Naive thymus-derived CD8-positive, alpha-beta T cell (primary cell): Measurements from ENCODE around the gene ABLIM2. TPM values are rescaled to one million over a fixed set of nuclear protein-coding genes. Genes with fewer than 3 reads are reported as not detected.

Experiments
- ATAC-seq, 2 donors: fragments of 150-1000 bp; cut with Tn5 transposase in 1 of 2; sonication (Bioruptor Pico), chemical (Tn5 transposase) in 1 of 2; 1 replicate in 1 of 2; 2 replicates in 1 of 2; pipeline ENCODE4 v1.10.0; 2021; ENCODE audit warnings: mild to moderate bottlenecking in 2 of 2, moderate library complexity in 2 of 2
- POLR2A ChIA-PET: fragments of 350-600 bp; sonication (Branson Sonifier 250); formaldehyde crosslinking; loops from one replicate; lab custom pipeline; 2021; ENCODE audit warnings: antibody characterized with exemption; lab: Charles Lee
- DNase-seq, 10 donors: peaks; one replicate each; pipeline versions ENCODE4 v3.0.0 to v3.0.0-alpha.2; 2020 to 2022
- H3K27ac Mint-ChIP-seq, 10 donors: one replicate each; pipeline ENCODE4 v1.8.0; 2020 to 2022; ENCODE audit warnings: mild to moderate bottlenecking in 10 of 10, mixed read lengths in 10 of 10, moderate library complexity in 4 of 10, inconsistent platforms in 1 of 10
- H3K27me3 Mint-ChIP-seq, 5 donors: one replicate each; pipeline ENCODE4 v1.8.0; 2021 to 2022; ENCODE audit warnings: mixed read lengths in 5 of 5
- H3K36me3 Mint-ChIP-seq, 3 donors: one replicate each; pipeline ENCODE4 v1.8.0; 2020 to 2022; ENCODE audit warnings: mixed read lengths in 3 of 3, mild to moderate bottlenecking in 2 of 3, inconsistent platforms in 1 of 3
- H3K4me1 Mint-ChIP-seq, 4 donors: one replicate each; pipeline ENCODE4 v1.8.0; 2021 to 2022; ENCODE audit warnings: mixed read lengths in 4 of 4
- H3K4me3 Mint-ChIP-seq, 10 donors: one replicate each; pipeline ENCODE4 v1.8.0; 2020 to 2022; ENCODE audit warnings: mild to moderate bottlenecking in 10 of 10, mixed read lengths in 10 of 10, moderate library complexity in 6 of 10, inconsistent platforms in 1 of 10
- H3K9me3 Mint-ChIP-seq, 9 donors: one replicate each; pipeline ENCODE4 v1.8.0; 2020 to 2022; ENCODE audit warnings: mixed read lengths in 9 of 9, mild to moderate bottlenecking in 3 of 9, inconsistent platforms in 1 of 9, moderate library complexity in 1 of 9
- polyA plus RNA-seq, 3 donors: library from polyadenylated mRNA; unstranded; fragments of 300-500 nt; fragmentation: Illumina TruSeq; gene quantifications; one replicate each; pipeline ENCODE4 v1.2.3, GENCODE V29; 2021
- total RNA-seq, 8 experiments: library from RNA in 2 of 8; stranded (reverse) in 2 of 8; gene quantifications; one replicate each; pipeline ENCODE4 v1.2.3 and lab custom pipeline; 2021 to 2026

Gene ABLIM2
- total and polyA plus RNA-seq, 5 experiments from 2014 or later: 0.47 to 4.9 (median 2.4) TPM

DNA sequence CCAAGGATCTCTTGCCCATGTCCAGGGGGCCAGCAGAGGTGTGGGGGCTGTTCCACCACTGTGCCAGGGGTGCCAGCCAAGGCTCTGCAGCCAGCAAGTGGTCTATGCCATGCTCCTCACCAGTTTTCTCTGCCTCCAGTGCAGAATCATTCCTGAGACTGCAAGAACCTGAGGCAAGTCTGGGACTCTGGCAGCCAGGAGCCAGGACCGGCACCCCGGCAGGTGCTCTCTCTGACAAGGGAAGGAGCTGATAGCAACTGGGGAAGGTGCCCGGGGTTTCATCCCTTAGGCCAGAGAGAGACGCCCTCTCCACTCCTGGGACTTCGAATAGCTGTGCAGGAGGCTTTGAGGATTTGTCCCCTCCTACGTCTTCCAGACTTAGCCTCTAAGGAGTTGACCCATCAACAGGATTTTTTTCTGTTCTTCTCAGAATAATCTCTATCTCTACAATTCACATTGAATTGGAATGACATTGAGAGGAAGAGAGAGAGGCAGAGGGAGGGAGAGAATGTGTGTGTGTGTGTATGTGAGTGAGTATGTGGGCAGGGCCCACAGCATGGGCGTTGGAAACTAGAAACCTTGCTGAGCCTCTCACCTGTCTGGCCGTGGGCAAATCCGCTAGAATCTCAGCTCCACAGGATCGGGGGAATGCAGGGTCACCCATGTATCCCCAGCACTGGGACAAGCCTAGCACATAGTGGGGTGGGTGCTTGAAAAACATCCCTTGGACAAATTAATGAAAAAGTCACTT is 144.5 kb downstream of the ABLIM2 start:
- H3K4me3 Mint-ChIP-seq: no peak overlapping the region
- DNase-seq: no peak
- peak overlapping the region in 1 of 10 donors; percentile 57 for H3K27ac Mint-ChIP-seq
- POLR2A ChIA-PET: no interaction called here
- H3K36me3 Mint-ChIP-seq: no peaks in the 10 kb centered on the region
- no peak for ATAC-seq
- peaks cover 0 to 8% (median 0%) of the 10 kb centered on the region in 5 donors for H3K27me3 Mint-ChIP-seq
- no peaks in the 10 kb centered on the region for H3K4me1 Mint-ChIP-seq
- no peaks in the 10 kb centered on the region for H3K9me3 Mint-ChIP-seq

DNA sequence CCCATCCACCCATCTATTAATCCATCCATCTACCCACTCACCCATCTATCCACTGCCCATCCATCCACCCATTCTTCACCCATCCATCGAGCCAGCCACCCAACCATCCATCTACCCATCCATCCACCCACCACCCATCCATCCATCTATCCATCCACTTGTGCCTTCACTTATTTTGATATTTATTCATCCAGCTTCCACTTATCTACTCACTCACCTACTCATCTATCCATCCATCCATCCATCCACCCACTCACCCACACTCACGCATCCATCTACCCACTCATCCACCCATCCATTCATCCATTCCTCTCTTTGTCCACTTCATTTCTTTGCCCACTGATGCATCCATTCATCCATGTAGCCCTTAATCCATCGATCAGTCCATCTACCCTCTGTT is 146.1 kb downstream of the ABLIM2 start:
- POLR2A ChIA-PET: no interaction called here
- H3K4me3 Mint-ChIP-seq: no peak overlapping the region
- H3K4me1 Mint-ChIP-seq: no peaks in the 10 kb centered on the region
- H3K27me3 Mint-ChIP-seq: peaks cover 0 to 8% (median 0%) of the 10 kb centered on the region in 5 donors
- no peak for DNase-seq
- no peak for ATAC-seq
- no peaks in the 10 kb centered on the region for H3K9me3 Mint-ChIP-seq
- no peaks in the 10 kb centered on the region for H3K36me3 Mint-ChIP-seq
- H3K27ac Mint-ChIP-seq: no peak overlapping the region

GRCh38 chr4:8010618-8011017 is 148.0 kb downstream of the ABLIM2 start:
- ATAC-seq (no peak), DNase-seq (no peak)
- Mint-ChIP-seq H3K36me3 (no peaks in the 10 kb centered on the region), H3K4me1 (no peaks in the 10 kb centered on the region), H3K4me3 (no peak overlapping the region), H3K27ac (no peak overlapping the region), H3K9me3 (no peaks in the 10 kb centered on the region), H3K27me3 (peaks cover 0 to 2% (median 0%) of the 10 kb centered on the region in 5 donors)
- POLR2A ChIA-PET: no interaction called here

GRCh38 chr4:8009710-8010511 is 148.7 kb downstream of the ABLIM2 start:
- Mint-ChIP-seq H3K4me3 (no peak overlapping the region), H3K9me3 (no peaks in the 10 kb centered on the region), H3K36me3 (no peaks in the 10 kb centered on the region), H3K27ac (peak overlapping the region in 1 of 10 donors; percentile 67), H3K27me3 (peaks cover 0 to 5% (median 0%) of the 10 kb centered on the region in 5 donors), H3K4me1 (no peaks in the 10 kb centered on the region)
- POLR2A ChIA-PET: no interaction called here
- ATAC-seq: no peak
- DNase-seq: no peak

GRCh38 chr4:8009097-8009496 is 149.5 kb downstream of the ABLIM2 start:
- Mint-ChIP-seq H3K36me3 (peaks cover 0 to 3% (median 0%) of the 10 kb centered on the region in 3 donors), H3K27me3 (peaks cover 0 to 5% (median 0%) of the 10 kb centered on the region in 5 donors), H3K4me1 (no peaks in the 10 kb centered on the region), H3K4me3 (no peak overlapping the region), H3K27ac (no peak overlapping the region), H3K9me3 (no peaks in the 10 kb centered on the region)
- POLR2A ChIA-PET: no interaction called here
- no peak for DNase-seq
- ATAC-seq: no peak

GRCh38 chr4:8008391-8008790 is 150.2 kb downstream of the ABLIM2 start:
- H3K36me3 Mint-ChIP-seq: peaks cover 0 to 3% (median 0%) of the 10 kb centered on the region in 3 donors
- no peak overlapping the region for H3K4me3 Mint-ChIP-seq
- H3K4me1 Mint-ChIP-seq: no peaks in the 10 kb centered on the region
- ATAC-seq (no peak), DNase-seq (no peak)
- H3K9me3 Mint-ChIP-seq: no peaks in the 10 kb centered on the region
- POLR2A ChIA-PET: no interaction called here
- H3K27ac Mint-ChIP-seq: no peak overlapping the region
- H3K27me3 Mint-ChIP-seq: peaks cover 0 to 5% (median 0%) of the 10 kb centered on the region in 5 donors

GRCh38 chr4:8007581-8007980 is 151.0 kb downstream of the ABLIM2 start:
- ATAC-seq (no peak), DNase-seq (no peak)
- Mint-ChIP-seq H3K9me3 (no peaks in the 10 kb centered on the region), H3K27ac (no peak overlapping the region), H3K27me3 (peaks cover 0 to 8% (median 2%) of the 10 kb centered on the region in 5 donors), H3K4me1 (no peaks in the 10 kb centered on the region), H3K4me3 (no peak overlapping the region), H3K36me3 (peaks cover 0 to 3% (median 0%) of the 10 kb centered on the region in 3 donors)
- POLR2A ChIA-PET: no interaction called here

DNA sequence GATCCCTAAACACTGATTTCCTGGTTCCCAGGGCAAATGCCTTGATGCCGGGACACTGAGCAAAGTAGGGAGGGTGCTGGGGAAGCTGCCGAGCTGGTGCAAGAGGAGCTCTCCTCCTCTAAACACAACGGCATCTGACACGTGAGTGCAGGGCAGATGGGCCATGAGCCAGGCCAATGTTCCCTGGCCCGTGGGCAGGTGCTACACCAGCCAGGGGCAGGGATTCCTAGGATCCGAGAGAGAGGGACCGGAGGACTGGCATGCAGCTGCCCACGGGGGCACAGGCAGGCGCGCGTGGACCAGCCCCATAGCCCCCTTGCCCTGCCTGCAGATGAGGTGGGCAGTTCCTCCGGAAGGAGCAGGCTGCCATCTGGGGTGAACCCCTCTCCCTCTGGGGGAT is 152.1 kb downstream of the ABLIM2 start:
- Mint-ChIP-seq H3K4me3 (no peak overlapping the region), H3K27me3 (peaks cover 0 to 17% (median 2%) of the 10 kb centered on the region in 5 donors), H3K27ac (no peak overlapping the region), H3K4me1 (no peaks in the 10 kb centered on the region), H3K36me3 (peaks cover 0 to 3% (median 0%) of the 10 kb centered on the region in 3 donors), H3K9me3 (no peaks in the 10 kb centered on the region)
- DNase-seq: no peak
- no peak for ATAC-seq
- POLR2A ChIA-PET: no interaction called here

- POLR2A ChIA-PET: no interaction called here
- Mint-ChIP-seq H3K36me3 (peaks cover 0 to 3% (median 0%) of the 10 kb centered on the region in 3 donors), H3K4me1 (no peaks in the 10 kb centered on the region), H3K4me3 (no peak overlapping the region), H3K27ac (no peak overlapping the region), H3K27me3 (peaks cover 0 to 17% (median 2%) of the 10 kb centered on the region in 5 donors), H3K9me3 (no peaks in the 10 kb centered on the region)
- ATAC-seq (no peak), DNase-seq (no peak)
Observed at GRCh38 chr4:8005814-8006215, 152.8 kb downstream of the ABLIM2 start.

- no peak overlapping the region for H3K27ac Mint-ChIP-seq
- no peaks in the 10 kb centered on the region for H3K4me1 Mint-ChIP-seq
- H3K27me3 Mint-ChIP-seq: peaks cover 0 to 17% (median 2%) of the 10 kb centered on the region in 5 donors
- no peaks in the 10 kb centered on the region for H3K9me3 Mint-ChIP-seq
- DNase-seq: no peak
- peaks cover 0 to 3% (median 0%) of the 10 kb centered on the region in 3 donors for H3K36me3 Mint-ChIP-seq
- POLR2A ChIA-PET: no interaction called here
- ATAC-seq: no peak
- H3K4me3 Mint-ChIP-seq: no peak overlapping the region
Observed at GRCh38 chr4:8005033-8005808, 153.4 kb downstream of the ABLIM2 start.

GRCh38 chr4:8004066-8004465 is 154.5 kb downstream of the ABLIM2 start:
- DNase-seq (no peak), ATAC-seq (no peak)
- Mint-ChIP-seq H3K4me3 (no peak overlapping the region), H3K27ac (no peak overlapping the region), H3K9me3 (peaks cover 0 to 1% (median 0%) of the 10 kb centered on the region in 9 donors), H3K4me1 (no peaks in the 10 kb centered on the region), H3K36me3 (peaks cover 0 to 3% (median 0%) of the 10 kb centered on the region in 3 donors), H3K27me3 (peaks cover 0 to 17% (median 2%) of the 10 kb centered on the region in 5 donors)
- POLR2A ChIA-PET: no interaction called here

- no peak for ATAC-seq
Observed at GRCh38 chr4:8002525-8003309, 155.9 kb downstream of the ABLIM2 start.

More at GRCh38 chr4:8002525-8003309, 155.9 kb downstream of the ABLIM2 start:
- Mint-ChIP-seq H3K9me3 (peaks cover 0 to 1% (median 0%) of the 10 kb centered on the region in 9 donors), H3K27me3 (peaks cover 0 to 17% (median 2%) of the 10 kb centered on the region in 5 donors), H3K36me3 (peaks cover 0 to 3% (median 0%) of the 10 kb centered on the region in 3 donors), H3K27ac (peak overlapping the region in 2 of 10 donors; percentile 23 to 33), H3K4me3 (no peak overlapping the region), H3K4me1 (no peaks in the 10 kb centered on the region)
- POLR2A ChIA-PET: no interaction called here
- no peak for DNase-seq
